ENCODE measurements around the gene ABHD6. TPM values are rescaled to one million over a fixed set of nuclear protein-coding genes. Genes with fewer than 3 reads are reported as not detected.
A peak's percentile ranks its signal among the peaks of the same experiment; 100 is the strongest.

Gene ABHD6
- 10 to 100 TPM in 2 of 8 experiments, 1 to 10 TPM in 6; 2.6 to 21.1 (median 7.3) TPM for total RNA-seq

- no CpG with 5 or more reads among the region's 77 CpGs for WGBS, 10 experiments
- H3K4me3 ChIP-seq = peak within 1 kb of the TSS; percentile 67 to 97 (median 93)
- in situ Hi-C loops (cut with MboI; ENCODE audit: low pct_unique_long_range_greater_than_20kb in 2 of 9, low sequenced_read_pairs in 9 of 9, unreplicated experiment in 9 of 9) = no loop called here
- ATAC-seq (replicated peaks in 6 of 8) = peak; percentile 68 to 89 (median 86)
- no peaks in the 10 kb centered on the region for H3K4me1 ChIP-seq (replicated peaks in 1 of 2)
- peak within 1 kb of the TSS; percentile 65 to 79 for H3K27ac ChIP-seq
These were observed at the start of gene ABHD6 for GRCh38 chr3:58237238-58237940. ABHD6 (plus strand) TSS chr3:58237792; CDS start chr3:58256587, 18,795 bp downstream.

DNA sequence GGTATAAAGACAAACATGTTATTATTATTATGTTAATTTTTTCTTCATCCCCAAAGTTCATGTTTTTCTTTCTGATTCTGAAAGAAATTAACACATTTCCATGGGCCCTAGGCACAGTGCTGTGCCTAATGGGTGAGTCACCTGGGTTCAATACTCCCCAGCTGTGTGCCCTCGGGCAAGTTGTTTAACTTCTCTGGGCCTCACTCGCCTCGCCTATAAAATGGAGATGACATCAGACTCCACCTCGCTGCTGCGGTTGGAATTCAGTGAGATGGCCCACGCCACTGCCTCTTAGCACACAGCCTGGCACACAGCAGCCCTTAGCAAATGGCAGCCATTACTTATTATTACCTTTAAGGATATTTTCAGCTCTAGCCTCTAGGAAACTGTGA lies 49.4 kb upstream of the ABHD6 start:
- in situ Hi-C loops (cut with MboI; ENCODE audit: low pct_unique_long_range_greater_than_20kb in 2 of 9, low sequenced_read_pairs in 9 of 9, unreplicated experiment in 9 of 9) = loop anchor here in 6 of 9 experiments (5.0 to 25.0 kb wide), 6 partner anchors 99 to 224 kb away; partner anchors contain the start of genes HTD2 (in 2 of the 6) and RPP14 (in 2 of the 6)
- H3K4me1 ChIP-seq (replicated peaks in 1 of 2) = peaks cover 20 to 37% of the 10 kb centered on the region in 2 donors
- H3K27ac ChIP-seq = no peak overlapping the region
- 0 to 92% (median 77%) methylated on average over 1 to 6 of the region's 6 CpGs; no CpG with 5 or more reads in 3 of the 10 experiments for WGBS, 10 experiments
- no peak overlapping the region for H3K4me3 ChIP-seq
- ATAC-seq (replicated peaks in 6 of 8) = peak in 3 of 8 experiments; percentile 67 to 84 (median 74)

DNA sequence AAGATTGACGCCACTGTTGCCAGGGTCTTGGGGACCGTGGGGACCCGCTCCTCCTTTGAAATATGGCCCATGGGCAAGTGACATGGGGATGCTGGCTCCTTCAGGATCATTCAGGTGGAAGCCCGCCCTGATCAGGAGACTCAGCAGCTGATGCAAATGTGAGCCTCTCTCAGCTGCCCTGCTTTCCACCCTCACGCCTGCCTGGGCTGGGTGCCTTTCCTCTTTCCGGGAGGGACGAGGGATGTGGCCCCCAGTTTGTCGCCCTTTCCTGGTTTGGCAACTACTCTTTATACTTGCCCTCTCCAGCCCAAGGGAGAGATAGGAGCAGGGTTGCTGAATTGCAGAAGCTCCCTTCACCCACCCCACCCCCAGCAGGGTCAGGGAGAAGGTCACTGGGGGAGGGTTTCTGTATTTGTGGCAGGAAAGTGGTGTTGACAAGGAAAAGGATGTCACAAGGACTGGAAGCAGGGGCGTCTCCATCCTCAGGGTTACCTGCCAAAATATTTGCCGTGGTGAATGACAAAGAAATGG lies 48.6 kb upstream of the ABHD6 start:
- H3K27ac ChIP-seq = no peak overlapping the region
- ATAC-seq (replicated peaks in 6 of 8) = peak in 4 of 8 experiments; percentile 50 to 76 (median 74)
- in situ Hi-C loops (cut with MboI; ENCODE audit: low pct_unique_long_range_greater_than_20kb in 2 of 9, low sequenced_read_pairs in 9 of 9, unreplicated experiment in 9 of 9) = loop anchor here in 6 of 9 experiments (5.0 to 25.0 kb wide), 6 partner anchors 98 to 223 kb away; partner anchors contain the start of genes HTD2 (in 2 of the 6) and RPP14 (in 2 of the 6)
- H3K4me3 ChIP-seq = no peak overlapping the region
- H3K4me1 ChIP-seq (replicated peaks in 1 of 2) = peaks cover 20 to 37% of the 10 kb centered on the region in 2 donors
- WGBS, 10 experiments = 0 to 83% (median 45%) methylated on average over 1 to 6 of the region's 10 CpGs; no CpG with 5 or more reads in 2 of the 10 experiments

- ATAC-seq (replicated peaks in 6 of 8) = peak in 1 of 8 experiments; percentile 44
- in situ Hi-C loops (cut with MboI; ENCODE audit: low pct_unique_long_range_greater_than_20kb in 2 of 9, low sequenced_read_pairs in 9 of 9, unreplicated experiment in 9 of 9) = loop anchor here in 6 of 9 experiments (5.0 to 25.0 kb wide), 6 partner anchors 98 to 223 kb away; partner anchors contain the start of genes HTD2 (in 2 of the 6) and RPP14 (in 2 of the 6)
- H3K27ac ChIP-seq = no peak overlapping the region
- H3K4me1 ChIP-seq (replicated peaks in 1 of 2) = peaks cover 20 to 37% of the 10 kb centered on the region in 2 donors
- no peak overlapping the region for H3K4me3 ChIP-seq
- WGBS, 10 experiments = 28 to 100% (median 81%) methylated on average over 1 to 5 of the region's 5 CpGs; no CpG with 5 or more reads in 3 of the 10 experiments
These were observed 47.9 kb upstream of the ABHD6 start for GRCh38 chr3:58189691-58190090.

DNA sequence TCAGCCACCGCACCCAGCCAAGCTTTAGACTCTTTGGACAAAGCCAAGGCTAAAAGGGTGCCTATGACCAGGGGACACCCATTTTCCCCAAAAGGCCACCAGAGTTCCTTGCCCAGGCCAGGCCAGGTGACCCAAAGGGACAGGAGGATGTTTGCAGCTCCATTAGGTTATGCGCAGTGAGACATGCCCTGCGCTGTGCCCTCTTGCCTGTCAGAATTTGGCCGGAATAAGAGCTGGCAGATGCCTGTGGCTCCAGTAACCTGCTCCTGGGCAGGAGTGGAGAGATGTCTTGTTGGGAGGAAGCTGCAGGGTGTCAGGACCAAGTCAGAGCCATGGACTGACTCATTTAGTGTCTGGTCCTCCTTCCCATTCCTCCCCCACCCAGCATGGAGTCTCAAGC lies 47.3 kb upstream of the ABHD6 start:
- peaks cover 20 to 37% of the 10 kb centered on the region in 2 donors for H3K4me1 ChIP-seq (replicated peaks in 1 of 2)
- ATAC-seq (replicated peaks in 6 of 8) = no peak
- WGBS, 10 experiments = 92 to 100% (median 100%) methylated on average over 1 to 4 of the region's 4 CpGs; no CpG with 5 or more reads in 4 of the 10 experiments
- in situ Hi-C loops (cut with MboI; ENCODE audit: low pct_unique_long_range_greater_than_20kb in 2 of 9, low sequenced_read_pairs in 9 of 9, unreplicated experiment in 9 of 9) = loop anchor here in 4 of 9 experiments (25.0 kb wide), 3 partner anchors 97 to 222 kb away; partner anchors contain the start of genes HTD2 (in 1 of the 4) and RPP14 (in 1 of the 4)
- H3K27ac ChIP-seq = no peak overlapping the region
- H3K4me3 ChIP-seq = no peak overlapping the region

GRCh38 chr3:58190882-58191281 lies 46.7 kb upstream of the ABHD6 start:
- peaks cover 20 to 36% of the 10 kb centered on the region in 2 donors for H3K4me1 ChIP-seq (replicated peaks in 1 of 2)
- no peak overlapping the region for H3K27ac ChIP-seq
- ATAC-seq (replicated peaks in 6 of 8) = no peak
- WGBS, 10 experiments = 83 to 100% (median 100%) methylated on average over 1 to 3 of the region's 4 CpGs; no CpG with 5 or more reads in 2 of the 10 experiments
- H3K4me3 ChIP-seq = no peak overlapping the region
- in situ Hi-C loops (cut with MboI; ENCODE audit: low pct_unique_long_range_greater_than_20kb in 2 of 9, low sequenced_read_pairs in 9 of 9, unreplicated experiment in 9 of 9) = loop anchor here in 4 of 9 experiments (25.0 kb wide), 3 partner anchors 96 to 221 kb away; partner anchors contain the start of genes HTD2 (in 1 of the 4) and RPP14 (in 1 of the 4)

DNA sequence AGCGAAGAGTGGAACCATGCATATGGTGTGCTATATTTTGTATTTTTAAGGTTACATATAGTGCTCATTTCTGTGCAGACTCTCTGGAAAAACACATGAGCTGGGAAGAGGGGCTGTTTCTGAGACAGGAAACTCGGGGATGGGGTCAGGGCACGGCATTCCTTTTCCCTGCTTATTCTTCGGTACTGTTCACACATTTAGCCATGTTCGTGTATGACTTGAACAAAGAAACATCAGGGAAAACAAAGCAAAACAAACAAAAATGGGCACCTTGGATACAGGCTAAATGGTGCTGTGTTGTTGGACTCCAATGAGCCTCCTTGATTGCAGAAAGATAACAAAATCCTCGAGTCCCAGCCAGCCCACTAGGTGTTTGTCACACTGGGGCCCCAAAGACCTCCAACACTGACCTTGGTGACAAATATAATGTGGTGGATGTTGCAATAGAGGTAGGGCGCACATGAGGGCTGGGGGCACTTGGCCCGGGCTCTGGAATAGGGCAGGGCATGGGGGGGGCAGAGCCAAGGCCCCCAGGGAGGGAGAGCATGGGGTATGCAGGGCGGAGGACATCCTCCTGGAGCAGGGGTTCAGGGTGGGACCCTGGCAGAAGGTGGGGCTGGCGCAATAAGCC lies 46.1 kb upstream of the ABHD6 start:
- 25 to 100% (median 69%) methylated on average over 1 to 6 of the region's 10 CpGs for WGBS, 10 experiments
- peak in 2 of 8 experiments; percentile 14 to 60 for ATAC-seq (replicated peaks in 6 of 8)
- Histone ChIP-seq H3K4me3 (no peak overlapping the region), H3K27ac (no peak overlapping the region), H3K4me1 (replicated peaks in 1 of 2) (peaks cover 20 to 30% of the 10 kb centered on the region in 2 donors)
- in situ Hi-C loops (cut with MboI; ENCODE audit: low pct_unique_long_range_greater_than_20kb in 2 of 9, low sequenced_read_pairs in 9 of 9, unreplicated experiment in 9 of 9) = loop anchor here in 4 of 9 experiments (25.0 kb wide), 3 partner anchors 96 to 221 kb away; partner anchors contain the start of genes HTD2 (in 1 of the 4) and RPP14 (in 1 of the 4)

GRCh38 chr3:58192069-58192468 lies 45.5 kb upstream of the ABHD6 start:
- Histone ChIP-seq H3K27ac (no peak overlapping the region), H3K4me1 (replicated peaks in 1 of 2) (peaks cover 20 to 26% of the 10 kb centered on the region in 2 donors), H3K4me3 (no peak overlapping the region)
- peak in 4 of 8 experiments; percentile 35 to 44 (median 40) for ATAC-seq (replicated peaks in 6 of 8)
- WGBS, 10 experiments = 0 to 100% (median 66%) methylated on average over 1 to 4 of the region's 5 CpGs; no CpG with 5 or more reads in 6 of the 10 experiments
- in situ Hi-C loops (cut with MboI; ENCODE audit: low pct_unique_long_range_greater_than_20kb in 2 of 9, low sequenced_read_pairs in 9 of 9, unreplicated experiment in 9 of 9) = loop anchor here in 4 of 9 experiments (25.0 kb wide), 3 partner anchors 95 to 220 kb away; partner anchors contain the start of genes HTD2 (in 1 of the 4) and RPP14 (in 1 of the 4)

DNA sequence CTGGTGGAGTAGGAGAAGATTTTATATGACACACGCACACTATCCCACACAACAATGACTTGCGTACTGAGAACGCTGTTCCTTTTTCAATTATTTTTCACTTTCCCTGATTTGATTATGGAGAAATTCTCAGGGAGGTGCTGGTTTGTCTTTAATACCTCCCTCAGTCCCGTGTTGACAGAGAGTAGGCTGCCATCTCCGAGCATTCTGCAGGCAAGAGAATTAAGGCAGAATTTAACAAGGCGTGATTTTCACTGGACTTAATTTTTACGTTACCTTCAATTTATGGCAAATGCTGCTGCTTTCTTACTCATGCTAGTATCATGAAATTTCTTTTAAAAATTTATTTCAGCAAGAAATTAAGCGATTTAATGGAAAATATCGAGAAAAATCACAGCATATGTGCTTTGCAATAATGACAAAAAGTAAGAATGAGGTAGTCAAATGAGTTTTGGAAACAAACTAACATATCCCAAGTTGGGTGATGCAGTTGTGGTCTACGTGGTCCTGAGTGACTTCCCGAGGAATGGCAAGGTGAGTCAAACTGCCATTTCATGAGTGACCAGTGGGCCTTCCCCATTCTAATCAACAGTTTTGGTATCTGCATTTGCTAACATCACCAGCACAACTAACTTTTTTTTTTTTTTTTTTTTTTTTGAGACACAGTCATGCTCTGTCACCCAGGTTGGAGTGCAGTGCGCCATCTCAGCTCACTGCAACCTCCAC lies 43.7 kb upstream of the ABHD6 start:
- in situ Hi-C loops (cut with MboI; ENCODE audit: low pct_unique_long_range_greater_than_20kb in 2 of 9, low sequenced_read_pairs in 9 of 9, unreplicated experiment in 9 of 9) = loop anchor here in 4 of 9 experiments (25.0 kb wide), 3 partner anchors 93 to 218 kb away; partner anchors contain the start of genes HTD2 (in 1 of the 4) and RPP14 (in 1 of the 4)
- peaks cover 14 to 22% of the 10 kb centered on the region in 2 donors for H3K4me1 ChIP-seq (replicated peaks in 1 of 2)
- WGBS, 10 experiments = 64 to 100% (median 84%) methylated on average over 5 to 11 of the region's 12 CpGs
- H3K4me3 ChIP-seq = no peak overlapping the region
- ATAC-seq (replicated peaks in 6 of 8) = no peak
- no peak overlapping the region for H3K27ac ChIP-seq

DNA sequence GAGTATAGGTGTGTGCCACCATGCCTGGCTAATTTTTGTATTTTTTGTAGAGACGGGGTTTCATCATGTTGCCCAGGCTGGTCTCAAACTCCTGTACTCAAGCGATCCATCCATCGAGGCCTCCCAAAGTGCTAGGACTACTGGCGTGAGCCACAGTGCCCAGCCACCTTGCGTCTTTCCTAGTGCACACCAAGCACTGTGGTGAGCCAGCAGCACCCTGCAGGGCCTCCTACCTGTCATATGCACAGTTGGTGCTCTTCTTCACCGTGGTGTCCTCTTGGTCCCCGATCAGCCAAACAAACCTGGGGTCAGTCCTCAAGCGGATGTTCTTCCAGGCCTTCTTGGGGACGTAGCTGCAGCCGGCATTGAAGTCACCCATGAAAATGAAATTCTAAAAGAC lies 40.0 kb upstream of the ABHD6 start:
- no peak overlapping the region for H3K4me3 ChIP-seq
- in situ Hi-C loops (cut with MboI; ENCODE audit: low pct_unique_long_range_greater_than_20kb in 2 of 9, low sequenced_read_pairs in 9 of 9, unreplicated experiment in 9 of 9) = loop anchor here in 4 of 9 experiments (25.0 kb wide), 3 partner anchors 90 to 215 kb away; partner anchors contain the start of genes HTD2 (in 1 of the 4) and RPP14 (in 1 of the 4)
- H3K4me1 ChIP-seq (replicated peaks in 1 of 2) = peaks cover 0 to 3% of the 10 kb centered on the region in 2 donors
- H3K27ac ChIP-seq = no peak overlapping the region
- WGBS, 10 experiments = 76 to 97% (median 87%) methylated on average over 1 to 5 of the region's 10 CpGs; no CpG with 5 or more reads in 4 of the 10 experiments
- no peak for ATAC-seq (replicated peaks in 6 of 8)

GRCh38 chr3:58198362-58198761 lies 39.2 kb upstream of the ABHD6 start:
- WGBS, 10 experiments = 29 to 100% (median 77%) methylated on average over 1 to 8 of the region's 8 CpGs; no CpG with 5 or more reads in 1 of the 10 experiments
- Histone ChIP-seq H3K27ac (no peak overlapping the region), H3K4me3 (no peak overlapping the region), H3K4me1 (replicated peaks in 1 of 2) (peaks cover 0 to 3% of the 10 kb centered on the region in 2 donors)
- in situ Hi-C loops (cut with MboI; ENCODE audit: low pct_unique_long_range_greater_than_20kb in 2 of 9, low sequenced_read_pairs in 9 of 9, unreplicated experiment in 9 of 9) = loop anchor here in 4 of 9 experiments (25.0 kb wide), 3 partner anchors 89 to 214 kb away; partner anchors contain the start of genes HTD2 (in 1 of the 4) and RPP14 (in 1 of the 4)
- no peak for ATAC-seq (replicated peaks in 6 of 8)
